ENCODE measurements around the gene GHITM. TPM values are rescaled to one million over a fixed set of nuclear protein-coding genes. Genes with fewer than 3 reads are reported as not detected.
A peak's percentile ranks its signal among the peaks of the same experiment; 100 is the strongest.
"Not testable (repeated sequence)": the region's sequence is repeated elsewhere in the genome, so short reads cannot be mapped to it uniquely, and the experiment has no call there.

GHITM gene
- total RNA-seq, 1 donor from 2014 or later, result 165 TPM

DNA sequence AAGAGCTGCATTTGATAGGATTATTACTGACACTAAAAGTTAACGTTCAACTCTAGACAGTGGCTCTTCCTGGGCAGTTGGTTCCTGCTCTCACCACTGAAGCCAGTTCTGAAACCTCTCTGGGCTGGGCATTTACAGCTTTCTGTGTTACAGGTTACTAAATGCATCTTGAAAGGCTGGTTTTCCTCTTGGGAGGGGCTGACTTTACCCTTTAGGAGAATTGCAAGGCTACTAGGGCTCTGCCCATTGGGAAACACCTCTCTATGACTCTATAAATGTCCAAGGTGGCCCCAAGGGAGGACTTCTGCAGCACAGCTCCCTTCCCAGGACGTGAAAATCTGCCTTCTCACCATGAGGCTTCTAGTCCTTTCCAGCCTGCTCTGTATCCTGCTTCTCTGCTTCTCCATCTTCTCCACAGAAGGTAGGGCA, 34.2 kb downstream of the GHITM start, which contains the start of gene GPR15LG:
TSS of gene GPR15LG (plus strand) at position 301 of the 429 bp plus-strand sequence. CDS start at position 352, 51 bp downstream.
- DNase-seq (ENCODE audit: low spot score in 2 of 2) (no peak), FAIRE-seq (no peak)

DNA sequence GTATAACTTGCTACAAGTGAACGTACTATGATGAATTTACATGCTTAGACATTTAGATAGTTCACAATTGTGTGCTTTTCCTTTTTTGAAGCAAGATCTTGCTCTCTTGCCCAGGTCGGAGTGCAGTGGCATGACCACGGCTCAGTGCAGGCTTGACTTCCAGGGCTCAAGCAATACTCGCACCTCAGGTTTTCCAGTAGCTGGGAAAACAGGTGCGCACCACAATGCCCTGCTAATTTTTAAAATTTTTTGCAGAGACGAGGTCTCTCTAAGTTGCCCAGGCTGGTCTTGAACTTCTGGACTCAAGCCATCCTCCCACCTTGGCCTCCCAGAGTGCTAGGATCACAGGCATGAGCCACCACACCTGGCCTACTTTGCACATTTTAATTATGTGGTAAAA, 36.1 kb downstream of the GHITM start:
- FAIRE-seq (no peak), DNase-seq (ENCODE audit: low spot score in 2 of 2) (no peak)

DNA sequence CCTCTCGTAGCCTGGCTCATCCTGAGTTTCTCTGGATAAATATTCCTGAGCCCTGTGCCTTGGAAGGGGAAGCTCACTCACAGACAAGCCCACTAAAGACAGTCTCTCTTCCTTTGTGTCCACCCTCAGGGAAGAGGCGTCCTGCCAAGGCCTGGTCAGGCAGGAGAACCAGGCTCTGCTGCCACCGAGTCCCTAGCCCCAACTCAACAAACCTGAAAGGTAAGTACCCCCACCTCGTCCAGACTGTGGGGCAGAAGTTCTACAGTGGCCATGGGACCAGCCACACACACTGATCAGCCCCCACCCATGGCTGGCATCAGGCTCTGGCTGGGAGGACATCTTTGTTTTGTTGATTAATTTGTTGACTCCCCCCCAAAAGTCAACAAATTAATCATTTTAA, 37.0 kb downstream of the GHITM start:
- DNase-seq (ENCODE audit: low spot score in 2 of 2) (no peak), FAIRE-seq (no peak)

DNA sequence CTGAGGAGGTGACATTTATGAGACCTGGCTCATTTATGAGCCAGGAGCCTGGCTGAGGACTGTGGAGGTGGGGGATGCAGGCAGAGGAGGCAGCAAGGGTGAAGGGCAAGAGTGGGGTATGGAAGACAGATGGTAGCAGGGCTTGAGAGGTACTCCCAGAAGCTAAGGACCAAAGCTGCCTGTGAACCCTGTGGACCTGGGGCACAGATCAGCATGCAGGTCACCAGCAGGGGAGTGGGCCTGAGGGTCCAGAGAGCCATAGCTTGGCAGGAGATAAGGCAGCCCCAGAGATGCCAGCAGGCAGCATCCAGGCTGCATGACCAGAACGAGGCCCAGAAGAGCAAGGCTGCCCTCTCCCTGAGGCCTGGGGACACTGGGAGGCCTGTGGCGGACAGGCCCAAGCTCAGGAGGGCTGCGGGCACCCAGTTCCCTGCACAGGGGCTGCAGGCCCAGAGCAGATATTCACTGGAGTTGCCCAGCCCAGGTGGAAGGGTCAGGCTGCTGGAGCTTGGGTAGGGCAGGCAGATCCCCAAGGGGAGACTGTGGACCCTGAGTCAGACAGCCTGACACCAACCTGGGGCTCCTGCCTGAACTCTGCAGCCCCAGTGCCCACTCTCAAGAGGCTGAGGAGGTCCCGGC, 37.6 kb downstream of the GHITM start:
- DNase-seq (ENCODE audit: low spot score in 2 of 2) (no peak), FAIRE-seq (no peak)

DNA sequence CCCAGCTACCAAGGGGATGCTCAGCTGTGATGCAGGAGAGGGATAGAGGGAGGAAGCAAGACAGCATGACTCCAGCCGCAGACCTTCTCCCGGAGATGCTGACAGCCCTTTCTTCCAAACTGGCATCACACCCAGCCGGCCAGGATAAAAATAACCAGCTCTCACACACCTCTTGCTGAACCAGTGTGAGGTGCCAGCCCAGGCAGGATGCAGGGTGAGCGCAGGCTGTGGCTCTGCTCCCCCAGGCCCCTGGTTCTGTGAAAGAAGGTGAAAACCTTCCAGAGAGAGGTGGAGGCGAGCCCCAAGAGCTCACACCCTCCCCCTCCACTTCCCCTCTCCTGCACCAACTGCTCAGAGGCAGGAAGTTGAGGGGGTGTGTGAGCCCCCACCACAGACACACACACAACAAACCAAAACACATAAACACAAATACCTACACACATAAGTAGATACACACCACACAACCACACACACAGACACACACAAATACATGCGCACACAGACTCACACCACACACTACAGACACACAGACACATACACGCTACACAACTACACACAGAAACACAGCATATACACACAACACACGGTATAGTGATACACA, 38.3 kb downstream of the GHITM start:
- no peak for DNase-seq (ENCODE audit: low spot score in 2 of 2)
- no peak for FAIRE-seq

DNA sequence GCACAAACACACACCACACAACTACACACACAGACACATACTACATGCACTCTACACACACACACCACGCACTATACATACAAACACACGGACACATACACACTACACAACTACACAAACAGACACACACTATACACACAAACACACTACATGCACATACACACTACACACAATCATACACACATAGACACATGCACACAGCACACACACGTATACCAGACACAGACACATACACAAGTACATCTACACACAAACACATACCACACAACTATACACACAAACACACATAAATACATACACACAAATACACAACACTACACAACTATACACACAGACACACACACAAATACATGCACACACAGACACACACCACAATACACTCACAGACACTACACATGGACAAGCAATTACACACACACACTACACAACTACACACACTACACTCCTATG, 38.9 kb downstream of the GHITM start:
- FAIRE-seq (no peak), DNase-seq (ENCODE audit: low spot score in 2 of 2) (peak in 1 of 2 donors; percentile 1)

DNA sequence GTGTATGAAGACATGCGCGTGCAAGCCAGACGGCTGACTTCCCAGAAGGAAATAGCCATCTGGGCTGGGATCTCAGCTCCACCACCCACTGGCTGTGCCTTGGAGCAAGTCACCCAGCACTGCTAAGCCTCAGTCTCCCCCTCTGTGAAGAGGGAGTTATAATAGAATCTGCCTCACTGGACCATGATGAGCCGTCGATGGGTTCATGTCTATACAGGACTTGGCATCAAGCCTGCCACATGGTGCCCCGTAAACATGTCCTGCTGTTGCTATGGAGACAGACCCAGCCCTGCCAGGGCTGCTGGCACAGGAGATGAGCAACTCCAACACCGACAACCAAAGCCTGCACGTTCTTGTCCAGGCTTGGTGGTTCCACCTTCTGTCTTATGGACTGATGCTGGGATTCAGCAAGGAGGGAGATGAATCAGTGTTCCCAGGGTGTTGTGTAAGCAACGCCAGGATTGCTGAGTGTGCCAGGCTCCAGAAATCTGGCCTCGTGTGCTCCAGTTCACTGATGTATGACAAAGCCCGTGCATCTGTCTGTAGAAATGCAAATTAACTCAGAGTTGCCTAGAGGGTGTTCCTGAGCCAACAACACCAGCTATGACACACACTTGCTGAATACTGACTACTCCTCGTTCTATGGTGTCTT, 39.9 kb downstream of the GHITM start:
- FAIRE-seq (no peak), DNase-seq (ENCODE audit: low spot score in 2 of 2) (peak in 1 of 2 donors; percentile 71)

DNA sequence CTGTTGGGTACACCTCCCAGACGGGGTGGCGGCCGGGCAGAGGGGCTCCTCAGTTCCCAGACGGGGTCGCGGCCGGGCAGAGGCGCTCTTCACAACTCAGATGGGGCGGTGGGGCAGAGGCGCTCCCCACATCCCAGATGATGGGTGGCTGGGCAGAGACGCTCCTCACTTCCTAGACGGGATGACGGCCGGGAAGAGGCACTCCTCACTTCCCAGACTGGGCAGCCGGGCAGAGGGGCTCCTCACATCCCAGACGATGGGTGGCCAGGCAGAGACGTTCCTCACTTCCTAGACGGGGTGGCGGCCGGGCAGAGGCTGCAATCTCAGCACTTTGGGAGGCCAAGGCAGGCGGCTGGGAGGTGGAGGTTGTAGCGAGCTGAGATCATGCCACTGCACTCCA, 41.1 kb downstream of the GHITM start:
- DNase-seq (ENCODE audit: low spot score in 2 of 2); FAIRE-seq: not testable (repeated sequence)

DNA sequence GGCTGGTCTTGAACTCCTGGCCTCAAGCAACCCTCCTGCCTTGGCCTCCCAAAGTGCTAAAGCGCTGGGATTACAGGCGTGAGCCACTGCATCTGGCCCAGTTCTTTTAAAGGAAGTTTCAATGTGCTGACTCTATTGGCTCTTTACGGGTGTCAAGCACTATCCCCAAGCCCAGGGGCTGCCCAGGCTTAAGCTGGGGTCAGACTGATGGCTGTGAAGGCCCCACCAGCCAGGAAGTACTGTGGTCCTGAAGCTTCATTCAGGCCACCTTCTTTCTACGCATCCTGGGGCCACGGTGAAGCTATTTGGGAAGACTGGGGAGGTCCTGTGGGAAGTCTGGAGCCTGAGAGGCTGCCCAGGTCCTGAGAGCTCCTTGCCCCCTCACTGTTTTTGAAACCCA, 42.3 kb downstream of the GHITM start:
- no peak for FAIRE-seq
- no peak for DNase-seq (ENCODE audit: low spot score in 2 of 2)

DNA sequence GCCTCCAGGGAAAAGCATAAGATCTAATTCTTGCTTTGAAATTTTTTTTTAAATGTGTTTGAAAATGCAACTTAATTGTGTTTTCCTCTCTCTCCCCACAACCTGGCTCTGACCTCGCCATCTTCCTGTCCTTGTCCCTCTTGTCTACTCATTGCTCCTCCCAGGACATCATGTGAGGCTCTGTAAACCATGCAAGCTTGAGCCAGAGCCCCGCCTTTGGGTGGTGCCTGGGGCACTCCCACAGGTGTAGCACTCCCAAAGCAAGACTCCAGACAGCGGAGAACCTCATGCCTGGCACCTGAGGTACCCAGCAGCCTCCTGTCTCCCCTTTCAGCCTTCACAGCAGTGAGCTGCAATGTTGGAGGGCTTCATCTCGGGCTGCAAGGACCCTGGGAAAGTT, 45.2 kb downstream of the GHITM start:
- DNase-seq (ENCODE audit: low spot score in 2 of 2) (peak in 1 of 2 donors; percentile 1), FAIRE-seq (no peak)

DNA sequence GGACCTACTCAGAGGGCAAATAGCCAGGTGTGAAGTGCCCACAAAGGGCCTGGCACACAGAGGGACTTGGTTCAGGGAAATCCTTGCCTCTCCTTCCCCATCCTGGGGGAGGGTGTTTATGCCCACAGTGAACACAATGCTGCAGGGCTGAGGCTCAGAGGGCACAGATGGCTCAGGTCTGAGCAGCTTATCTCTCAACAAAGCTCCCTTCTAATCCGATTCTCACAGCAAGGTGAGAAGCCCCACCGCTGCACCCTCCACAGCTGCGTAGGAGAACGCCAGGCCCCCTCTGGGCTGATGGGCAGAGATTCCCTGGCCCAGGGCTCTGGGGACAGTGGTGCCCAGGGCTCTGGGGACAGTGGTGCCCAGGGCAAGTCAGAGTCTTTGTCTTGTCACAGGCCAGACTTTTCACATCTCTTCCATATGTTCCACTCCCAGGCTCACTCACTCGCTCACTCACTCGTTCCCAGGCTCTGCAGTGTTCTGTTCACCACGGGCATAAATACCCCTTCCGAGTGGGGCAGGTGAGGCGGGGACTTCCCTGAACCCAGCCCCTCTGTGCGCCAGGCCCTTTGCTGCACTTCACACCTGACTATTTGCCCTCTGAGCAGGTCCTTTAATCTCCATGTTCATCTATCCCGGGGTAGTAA, 46.3 kb downstream of the GHITM start:
- no peak for FAIRE-seq

DNA sequence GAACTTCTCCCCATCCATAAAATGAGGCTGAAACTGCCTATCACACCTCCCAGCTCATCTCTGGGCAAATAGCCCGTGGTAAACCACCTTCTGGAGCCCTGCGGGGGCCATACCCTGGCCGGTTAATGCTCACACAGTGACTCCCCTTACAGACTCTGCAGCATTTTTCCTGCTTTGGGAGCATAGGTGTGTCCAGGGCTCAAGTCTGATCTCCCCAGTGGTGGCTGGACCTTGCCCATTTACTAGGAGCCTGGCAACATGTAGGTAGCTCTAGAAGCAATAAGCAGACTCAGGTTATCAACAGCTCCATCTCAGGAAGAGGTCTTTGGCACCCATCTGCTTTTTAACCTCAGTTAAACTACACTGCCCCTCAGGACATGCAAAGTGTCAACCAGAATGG, 49.5 kb downstream of the GHITM start:
- DNase-seq (ENCODE audit: low spot score in 2 of 2) (no peak), FAIRE-seq (no peak)

More for the DNA sequence above, 46.3 kb downstream of the GHITM start:
- no peak for DNase-seq (ENCODE audit: low spot score in 2 of 2)

DNA sequence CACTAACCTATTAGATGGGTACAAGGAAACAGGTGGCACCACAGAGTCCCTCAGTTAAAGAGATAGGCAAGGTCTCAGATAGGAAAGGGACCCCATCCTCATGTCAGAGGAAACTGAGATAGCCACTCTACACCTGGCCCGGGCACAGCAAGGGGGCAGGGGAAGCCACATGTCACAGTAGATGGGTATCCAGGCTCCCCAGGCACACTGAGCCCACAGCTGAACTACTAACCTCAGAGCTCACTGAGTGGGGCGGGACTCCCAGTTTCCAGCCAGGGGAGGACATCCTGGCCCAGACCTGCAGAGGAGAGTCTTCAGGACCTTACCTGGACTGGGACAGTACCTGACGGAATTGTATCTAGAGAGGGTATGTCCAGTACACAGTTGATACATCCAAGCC, 51.3 kb downstream of the GHITM start:
- no peak for DNase-seq (ENCODE audit: low spot score in 2 of 2)
- no peak for FAIRE-seq

DNA sequence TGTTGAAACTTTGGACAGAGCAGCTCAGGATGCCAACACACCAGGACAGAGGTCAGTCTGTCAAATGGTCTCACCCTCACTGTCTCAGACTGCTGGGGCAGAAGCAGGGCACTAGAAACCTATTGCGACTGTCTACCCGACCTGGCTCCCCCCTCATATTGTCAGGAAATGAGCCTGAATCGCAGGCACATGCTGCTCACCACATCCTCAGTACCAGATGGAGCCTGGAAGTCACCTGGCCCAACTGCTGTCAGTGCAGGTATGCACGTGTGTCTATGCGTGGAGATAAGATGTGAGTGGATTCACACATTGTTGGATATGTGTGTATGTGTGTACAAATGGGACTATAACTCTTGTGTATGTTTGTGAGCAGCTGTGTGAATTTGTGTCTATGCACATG, 51.8 kb downstream of the GHITM start:
- no peak for DNase-seq (ENCODE audit: low spot score in 2 of 2)
- FAIRE-seq, result no peak

DNA sequence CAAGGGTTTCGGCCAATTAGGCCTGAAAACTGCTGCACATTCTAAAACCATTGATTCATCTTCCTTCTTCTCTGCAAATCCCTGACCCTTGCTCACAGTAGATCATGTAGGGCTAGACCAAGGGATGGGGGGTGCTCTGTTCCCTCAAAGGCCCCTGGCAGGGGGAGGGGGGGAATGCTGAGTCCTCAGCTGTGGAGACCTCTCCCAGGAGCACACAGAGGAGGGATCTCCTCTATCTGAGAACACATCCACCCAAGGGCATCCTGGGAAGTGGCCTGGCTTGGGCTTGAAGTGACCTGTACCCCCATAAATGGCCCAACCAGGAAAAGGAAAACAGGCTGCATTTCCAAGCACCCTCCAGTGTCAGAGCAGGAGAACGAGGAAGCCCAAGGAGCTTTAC, 54.0 kb downstream of the GHITM start:
- no peak for FAIRE-seq
- no peak for DNase-seq (ENCODE audit: low spot score in 2 of 2)

DNA sequence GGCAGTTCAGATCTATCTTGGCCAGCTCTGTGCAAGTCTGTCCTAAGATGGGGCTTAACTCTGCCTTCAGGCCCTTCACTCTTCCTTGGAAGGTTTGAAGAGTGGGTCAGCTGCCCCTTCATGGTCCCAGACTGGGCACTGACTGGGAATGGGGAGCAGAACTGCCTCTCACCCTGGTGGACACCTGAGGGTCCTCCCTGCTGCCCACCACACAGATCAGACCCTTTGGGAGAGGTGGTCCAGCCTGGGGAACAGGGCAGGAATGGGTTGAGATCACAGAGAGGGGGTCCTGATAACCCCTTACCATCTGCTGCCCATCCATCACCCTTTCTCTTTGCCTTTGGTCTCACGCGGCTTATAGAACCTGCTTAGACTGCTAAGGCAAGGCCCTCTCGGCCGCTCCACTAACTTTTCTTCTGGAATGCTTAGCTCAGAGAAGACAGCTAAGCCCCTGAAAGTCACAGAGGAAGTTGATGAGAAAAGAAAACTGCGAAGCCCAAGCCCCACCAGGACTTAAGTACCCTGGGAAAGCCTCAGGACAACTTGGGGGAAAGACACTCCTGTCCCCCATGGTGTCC, 54.6 kb downstream of the GHITM start:
- DNase-seq (ENCODE audit: low spot score in 2 of 2) (no peak), FAIRE-seq (no peak)

DNA sequence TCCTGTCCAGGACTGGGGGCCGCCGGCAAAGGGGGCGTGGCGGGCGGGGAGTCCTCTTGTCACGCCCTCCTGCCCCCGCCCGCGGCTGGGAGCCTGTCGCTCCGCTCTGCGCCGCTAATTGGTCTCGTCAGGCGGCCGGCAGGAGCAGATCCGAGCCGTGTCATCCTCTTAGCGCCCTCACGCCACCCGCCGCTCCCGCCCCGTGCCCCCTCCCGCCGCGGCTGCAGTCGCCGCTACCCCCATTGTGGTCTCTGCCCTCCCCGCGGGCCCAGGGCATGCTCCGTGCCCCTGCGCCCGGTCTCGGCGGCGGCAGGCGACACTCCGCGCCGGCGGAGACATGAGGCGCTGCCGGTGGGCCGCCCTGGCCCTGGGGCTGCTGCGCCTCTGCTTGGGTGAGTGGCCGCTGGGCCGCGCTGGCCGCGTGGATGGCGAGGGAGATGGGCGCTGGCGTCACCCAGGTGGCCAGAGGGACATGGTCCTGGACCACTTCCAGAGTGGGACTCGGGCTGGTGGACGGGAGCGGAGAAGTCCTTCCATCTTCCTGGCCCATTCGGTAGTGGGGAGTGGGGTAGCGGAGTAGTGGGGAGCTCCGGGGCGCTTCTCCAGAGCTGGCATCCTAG, 55.2 kb downstream of the GHITM start, which contains the start of gene CDHR1:
TSS of gene CDHR1 (plus strand) at position 114 of the 620 bp plus-strand sequence. CDS start at position 338, 224 bp downstream.
- peak; percentile 55 to 79 for DNase-seq (ENCODE audit: low spot score in 2 of 2)

DNA sequence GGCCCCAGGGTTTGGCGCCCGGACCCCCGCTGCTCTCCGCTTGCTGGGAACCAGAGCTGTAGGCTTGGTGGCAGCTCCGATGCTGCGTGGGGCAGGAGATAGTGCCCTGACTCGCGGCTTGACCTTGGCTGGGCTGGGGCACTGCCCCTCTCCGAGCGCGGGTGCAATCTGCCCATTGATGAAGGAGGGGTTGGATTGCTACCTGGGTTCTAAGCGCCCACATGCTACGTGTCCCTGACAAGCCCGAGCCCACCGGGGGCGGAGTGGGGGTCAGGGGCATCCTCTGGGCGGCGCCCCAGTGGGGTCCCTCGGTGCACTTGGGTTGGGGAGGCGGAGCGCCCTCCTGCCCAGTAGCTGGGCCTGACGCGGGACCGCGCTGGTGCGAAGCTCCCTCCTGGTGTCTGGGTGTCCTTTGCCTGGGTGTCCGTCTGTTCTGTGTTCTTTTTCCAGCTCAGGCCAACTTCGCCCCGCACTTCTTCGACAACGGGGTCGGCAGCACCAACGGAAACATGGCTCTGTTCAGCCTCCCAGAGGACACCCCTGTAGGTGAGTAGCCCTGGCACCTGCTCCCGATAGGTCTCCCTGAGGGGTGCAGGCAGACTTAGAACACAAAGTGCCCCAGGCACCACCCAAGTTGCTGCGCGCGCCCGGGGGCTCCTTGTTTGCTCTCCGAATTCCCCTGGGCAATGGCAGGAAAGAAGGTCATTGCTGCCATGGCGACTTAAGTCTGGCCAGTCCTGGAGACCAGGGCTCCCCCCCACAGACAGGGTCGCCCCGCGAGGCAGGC, 55.9 kb downstream of the GHITM start:
- FAIRE-seq (no peak), DNase-seq (ENCODE audit: low spot score in 2 of 2) (no peak)

More for the DNA sequence above, 55.2 kb downstream of the GHITM start, which contains the start of gene CDHR1:
- no peak for FAIRE-seq

DNA sequence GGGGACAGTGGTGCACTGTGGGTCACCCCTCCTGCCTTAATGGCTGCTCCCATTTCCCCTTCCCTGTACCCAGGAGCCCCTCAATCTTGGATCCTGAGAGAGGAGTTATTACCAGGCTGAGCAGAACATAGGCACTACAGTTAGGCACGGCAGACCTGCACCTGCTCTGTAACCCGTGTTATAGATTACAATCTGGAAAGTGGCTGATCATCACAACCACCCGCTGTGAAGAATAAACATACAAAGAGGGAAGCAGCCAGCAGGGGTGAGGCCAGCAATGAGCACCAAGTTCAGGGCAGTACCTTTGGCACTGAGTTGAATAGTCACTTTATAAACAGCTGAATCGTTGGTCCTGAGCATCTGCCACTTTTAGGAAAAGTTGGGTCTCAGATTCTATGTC, 56.8 kb downstream of the GHITM start:
- no peak for DNase-seq (ENCODE audit: low spot score in 2 of 2)
- FAIRE-seq, result no peak
